DMS53 treated with DMSO at 0.1 percent for 48 hours (cell line): ENCODE measurements around the gene TSEN2.
"Not testable (repeated sequence)": the region's sequence is repeated elsewhere in the genome, so short reads cannot be mapped to it uniquely, and the experiment has no call there.

Experiments used
- DNase-seq: peaks from one replicate; lab custom pipeline; 2025; ENCODE audit not compliant: unreplicated experiment; lab: John Stamatoyannopoulos, UW

Gene TSEN2

GRCh38 chr3:12471241-12471640 is 13.0 kb upstream of the TSEN2 start:
- peak; percentile 0 for DNase-seq

- no peak for DNase-seq
Observed at GRCh38 chr3:12472000-12472610, 12.2 kb upstream of the TSEN2 start.

- DNase-seq, result no peak
Observed at GRCh38 chr3:12472796-12473195, 11.5 kb upstream of the TSEN2 start.

GRCh38 chr3:12473511-12473910 is 10.8 kb upstream of the TSEN2 start:
- DNase-seq, result no peak

GRCh38 chr3:12476238-12476897 is 7.9 kb upstream of the TSEN2 start:
- no peak for DNase-seq

- DNase-seq, result no peak
Observed at GRCh38 chr3:12477256-12477655, 7.0 kb upstream of the TSEN2 start.

GRCh38 chr3:12478326-12478725 is 6.0 kb upstream of the TSEN2 start:
- DNase-seq, result no peak

- DNase-seq, result not testable (repeated sequence)
Observed at GRCh38 chr3:12479198-12479597, 5.1 kb upstream of the TSEN2 start.

- peak; percentile 9 for DNase-seq
Observed at GRCh38 chr3:12479919-12480427, 4.3 kb upstream of the TSEN2 start.

GRCh38 chr3:12483410-12483809 is 870 bp upstream of the TSEN2 start:
- no peak for DNase-seq

- peak; percentile 26 for DNase-seq
Observed at GRCh38 chr3:12483872-12484197, 445 bp upstream of the TSEN2 start.

- no peak for DNase-seq
Observed at GRCh38 chr3:12484983-12485327, 675 bp downstream of the TSEN2 start.

- no peak for DNase-seq
Observed at GRCh38 chr3:12486001-12486400, 1.7 kb downstream of the TSEN2 start.

- DNase-seq, result no peak
Observed at GRCh38 chr3:12486916-12487315, 2.6 kb downstream of the TSEN2 start.

GRCh38 chr3:12487336-12487735 is 3.1 kb downstream of the TSEN2 start:
- no peak for DNase-seq

GRCh38 chr3:12487786-12488185 is 3.5 kb downstream of the TSEN2 start:
- DNase-seq, result no peak

- DNase-seq, result no peak
Observed at GRCh38 chr3:12489368-12489767, 5.1 kb downstream of the TSEN2 start.

- no peak for DNase-seq
Observed at GRCh38 chr3:12489832-12490231, 5.6 kb downstream of the TSEN2 start.

GRCh38 chr3:12490547-12490946 is 6.3 kb downstream of the TSEN2 start:
- no peak for DNase-seq

GRCh38 chr3:12495749-12496452 is 11.6 kb downstream of the TSEN2 start:
- DNase-seq, result no peak

GRCh38 chr3:12496453-12496761 is 12.1 kb downstream of the TSEN2 start:
- no peak for DNase-seq

GRCh38 chr3:12499474-12499873 is 15.2 kb downstream of the TSEN2 start:
- DNase-seq, result no peak
